Endothelial cell of umbilical vein (primary cell): ENCODE results near the gene NDUFAB1. TPM values are rescaled to one million over a fixed set of nuclear protein-coding genes. Genes with fewer than 3 reads are reported as not detected.

ENCODE experiments used
- BruUV-seq: library from RNA; stranded (reverse); fragments of 400-500 nt; replicated peaks from 2 replicates; lab custom pipeline; 2021; lab: Mats Ljungman, UMichigan
- CTCF ChIA-PET: fragments of 300-600, 350-600 bp; sonication (Branson Sonifier 250); formaldehyde crosslinking; loops from one replicate; lab custom pipeline; 2021; ENCODE audit warnings: antibody characterized with exemption, inconsistent platforms; lab: Charles Lee
- POLR2A ChIA-PET: fragments of 300-600, 350-600 bp; sonication (Branson Sonifier 250); formaldehyde crosslinking; loops from one replicate; lab custom pipeline; 2021; ENCODE audit warnings: antibody characterized with exemption, inconsistent platforms; lab: Charles Lee
- DNase-seq: peaks from one replicate; pipeline ENCODE4 v3.0.0-alpha.2; 2011; ENCODE audit warnings: low read depth, low spot score
- FAIRE-seq: peaks from 2 replicates; lab custom pipeline; 2011; peaks lifted over from hg19 to GRCh38; lab: Jason Lieb, UNC
- H2AFZ ChIP-seq: 2 replicates; pipeline ENCODE4 v1.6.0; 2012; ENCODE audit warnings: low read depth, low read length, control low read depth, inconsistent platforms
- H3K27ac ChIP-seq: 2 replicates; pipeline ENCODE4 v1.5.1; 2011; ENCODE audit warnings: low read depth, mild to moderate bottlenecking, control low read depth, low read length, moderate library complexity; ENCODE audit not compliant: insufficient read depth
- H3K27me3 ChIP-seq, 2 experiments: 2 replicates each; pipeline versions ENCODE4 v1.6.0 to v1.6.1; 2011; ENCODE audit warnings: low read length in 2 of 2, mixed read lengths in 1 of 2; ENCODE audit not compliant: control insufficient read depth in 2 of 2, insufficient read depth in 2 of 2
- H3K36me3 ChIP-seq, 2 experiments: 2 replicates in 1 of 2; 3 replicates in 1 of 2; pipeline ENCODE4 v1.5.1; 2011; ENCODE audit warnings: low read length in 2 of 2, mild to moderate bottlenecking in 1 of 2, moderate library complexity in 1 of 2; ENCODE audit not compliant: control insufficient read depth in 2 of 2, insufficient read depth in 2 of 2; ENCODE audit errors: extremely low read depth in 1 of 2
- H3K4me1 ChIP-seq: 3 replicates; pipeline ENCODE4 v1.5.1; 2011; ENCODE audit warnings: mild to moderate bottlenecking, low read length; ENCODE audit not compliant: control insufficient read depth, insufficient read depth; ENCODE audit errors: extremely low read depth
- H3K4me2 ChIP-seq: 2 replicates; pipeline ENCODE4 v1.6.1; 2011; ENCODE audit warnings: low read length, control low read depth, mixed read lengths; ENCODE audit not compliant: insufficient read depth
- H3K4me3 ChIP-seq, 3 experiments: fragments of 200-600 bp in 1 of 3; sonication (generic), shearing (Covaris generic) in 1 of 3; replicated peaks in 1 of 3; 2 replicates each; pipeline ENCODE4 v1.5.1; 2011 to 2016; ENCODE audit warnings: control low read depth in 3 of 3, low read length in 3 of 3, mild to moderate bottlenecking in 2 of 3, inconsistent platforms in 1 of 3, low read depth in 1 of 3, moderate library complexity in 1 of 3; ENCODE audit not compliant: insufficient read depth in 1 of 3
- H3K79me2 ChIP-seq: 2 replicates; pipeline ENCODE4 v1.6.0; 2012; ENCODE audit warnings: low read length, inconsistent platforms; ENCODE audit not compliant: control insufficient read depth, insufficient read depth
- H3K9ac ChIP-seq: replicated peaks from 2 replicates; pipeline ENCODE3; 2011; ENCODE audit warnings: low read length, control low read depth; ENCODE audit not compliant: insufficient read depth; ENCODE audit errors: extremely low read depth
- H3K9me1 ChIP-seq: replicated peaks from 3 replicates; pipeline ENCODE4 v1.6.0; 2011; ENCODE audit warnings: mild to moderate bottlenecking, low read length; ENCODE audit not compliant: control insufficient read depth, insufficient read depth; ENCODE audit errors: extremely low read depth
- H3K9me3 ChIP-seq: replicated peaks from 2 replicates; pipeline ENCODE4 v1.5.1; 2012; ENCODE audit warnings: low read length, inconsistent platforms; ENCODE audit not compliant: control insufficient read depth, insufficient read depth
- H4K20me1 ChIP-seq: replicated peaks from 2 replicates; pipeline ENCODE3; 2011; ENCODE audit warnings: mild to moderate bottlenecking, low read length; ENCODE audit not compliant: control insufficient read depth, insufficient read depth; ENCODE audit errors: extremely low read depth
- CTCF ChIP-seq, 2 donors: IDR thresholded peaks; 1 replicate in 1 of 2; 2 replicates in 1 of 2; pipeline ENCODE4 v1.5.1; 2011; ENCODE audit warnings: low read length in 2 of 2, mild to moderate bottlenecking in 2 of 2, moderate library complexity in 2 of 2, control low read depth in 1 of 2, inconsistent platforms in 1 of 2, low read depth in 1 of 2; ENCODE audit not compliant: insufficient read depth in 1 of 2; ENCODE audit errors: extremely low read depth in 1 of 2
- EZH2 ChIP-seq: IDR thresholded peaks from 2 replicates; pipeline ENCODE4 v1.6.1; 2012; ENCODE audit warnings: borderline replicate concordance, low read depth, mild to moderate bottlenecking, moderate library complexity, low read length, inconsistent platforms; ENCODE audit not compliant: severe bottlenecking
- FOS ChIP-seq: IDR thresholded peaks from 2 replicates; pipeline ENCODE4 v1.6.1; 2011; ENCODE audit warnings: mild to moderate bottlenecking, low read length, moderate library complexity, borderline replicate concordance; ENCODE audit not compliant: insufficient read depth
- GATA2 ChIP-seq: IDR thresholded peaks from 2 replicates; pipeline ENCODE4 v1.7.0; 2011; ENCODE audit warnings: low read depth, mild to moderate bottlenecking, moderate library complexity, mixed read lengths, low read length; ENCODE audit not compliant: insufficient read length, insufficient read depth
- JUN ChIP-seq: IDR thresholded peaks from 2 replicates; pipeline ENCODE4 v1.6.1; 2011; ENCODE audit warnings: borderline replicate concordance, low read depth; ENCODE audit not compliant: insufficient read length, insufficient read depth
- MAX ChIP-seq: IDR thresholded peaks from 2 replicates; pipeline ENCODE4 v1.6.1; 2011; ENCODE audit not compliant: insufficient read depth, insufficient read length
- MYC ChIP-seq: IDR thresholded peaks from one replicate; pipeline ENCODE4 v1.6.1; 2011; ENCODE audit warnings: mild to moderate bottlenecking, low read depth, low read length
- POLR2A ChIP-seq: IDR thresholded peaks from 2 replicates; pipeline ENCODE4 v1.6.1; 2012; ENCODE audit warnings: low read depth, mild to moderate bottlenecking, control low read depth, low read length
- POLR2AphosphoS5 ChIP-seq: IDR thresholded peaks from 2 replicates; pipeline ENCODE4 v1.6.1; 2012; ENCODE audit warnings: low read depth, mild to moderate bottlenecking, control low read depth, low read length, moderate library complexity; ENCODE audit not compliant: insufficient read depth
- dilution Hi-C: fragments of 300-500 bp; cut with MboI; formaldehyde crosslinking; loops from one replicate; pipeline ENCODE4 v1.15.0; 2019; ENCODE audit warnings: low sequenced_read_pairs; ENCODE audit not compliant: extremely low pct_ligation_motif_present
- intact Hi-C: fragments of 100-400 bp; cut with micrococcal nuclease; formaldehyde crosslinking; loops from one replicate; pipeline ENCODE4 v1.10.0; 2022
- polyA plus RNA-seq, 4 experiments: library from polyadenylated mRNA; depleted of rRNA in 3 of 4; stranded (reverse) in 3 of 4; unstranded in 1 of 4; fragments of >200 nt; gene quantifications; 2 replicates each; pipeline versions ENCODE4 v1.2.1 to v1.2.3, GENCODE V29; 2011 to 2012; ENCODE audit warnings: missing spikeins in 1 of 4
- total RNA-seq: library from RNA; stranded (reverse); gene quantifications from 2 replicates; pipeline ENCODE4 v1.2.3, GENCODE V29; 2021

Gene NDUFAB1
- total and polyA plus RNA-seq, 2 donors (not counting 3 experiments of a cell fraction or from before 2014, with no cell fraction given), result 112 to 228 TPM

DNA sequence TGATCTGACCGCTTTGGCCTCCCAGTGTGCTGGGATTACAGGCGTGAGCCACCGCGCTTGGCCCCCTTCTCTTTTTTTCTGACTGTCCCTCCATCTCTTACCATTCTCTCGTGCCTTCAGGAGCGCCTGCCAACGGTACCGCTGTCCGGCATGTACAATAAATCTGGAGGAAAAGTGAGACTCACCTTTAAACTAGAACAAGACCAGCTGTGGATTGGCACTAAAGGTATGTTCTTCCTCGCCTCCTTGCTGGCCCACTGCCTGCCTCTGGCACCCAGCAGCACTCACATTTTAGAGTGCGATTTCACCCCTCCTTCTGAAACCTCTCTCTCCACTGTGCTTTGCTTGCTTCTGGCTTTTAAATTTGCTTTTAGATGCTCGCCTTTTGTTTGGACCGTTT is 33.6 kb downstream of the NDUFAB1 start:
- H3K4me1 ChIP-seq, result peaks cover 10% of the 10 kb centered on the region
- no peak overlapping the region for H3K4me2 ChIP-seq
- no peak overlapping the region for H3K4me3 ChIP-seq
- H2AFZ ChIP-seq, result no peak overlapping the region
- FAIRE-seq (no peak), DNase-seq (no peak)
- H3K27me3 ChIP-seq, result no peaks in the 10 kb centered on the region
- no peak overlapping the region for H3K9ac ChIP-seq
- peaks cover 30% of the 10 kb centered on the region for H3K79me2 ChIP-seq
- BruUV-seq, result no TSS peak
- H3K9me1 ChIP-seq, result no peaks in the 10 kb centered on the region
- dilution Hi-C loops (no loop called here), intact Hi-C loops (no loop called here)
- ChIA-PET CTCF (no interaction called here), POLR2A (no interaction called here)
- H3K9me3 ChIP-seq, result no peaks in the 10 kb centered on the region
- no peaks in the 10 kb centered on the region for H4K20me1 ChIP-seq
- H3K36me3 ChIP-seq, result peaks cover 31 to 42% of the 10 kb centered on the region in 2 experiments
- no peak overlapping the region for H3K27ac ChIP-seq
- TF ChIP-seq JUN, result no peak
- no peak for TF ChIP-seq MYC
- TF ChIP-seq POLR2A, result no peak
- no peak for TF ChIP-seq CTCF (IDR thresholded peaks at IDR 0.05; ENCODE audit: extremely low read depth in 1 of 2, insufficient read depth in 1 of 2, low read depth in 1 of 2, low read length in 2 of 2)
- TF ChIP-seq EZH2, result no peak
- no peak for TF ChIP-seq POLR2AphosphoS5
- TF ChIP-seq MAX, result no peak
- no peak for TF ChIP-seq GATA2
- no peak for TF ChIP-seq FOS
